Activated CD4-positive, alpha-beta T cell treated with anti-CD3 and anti-CD28 coated beads, Interleukin-2, amount 50 U/mL, for 1 hour (primary cell): ENCODE measurements around the gene NMRK1.

Source experiments
- DNase-seq: peaks from one replicate; pipeline ENCODE4 v3.0.0-alpha.2; 2020

NMRK1 gene

DNA sequence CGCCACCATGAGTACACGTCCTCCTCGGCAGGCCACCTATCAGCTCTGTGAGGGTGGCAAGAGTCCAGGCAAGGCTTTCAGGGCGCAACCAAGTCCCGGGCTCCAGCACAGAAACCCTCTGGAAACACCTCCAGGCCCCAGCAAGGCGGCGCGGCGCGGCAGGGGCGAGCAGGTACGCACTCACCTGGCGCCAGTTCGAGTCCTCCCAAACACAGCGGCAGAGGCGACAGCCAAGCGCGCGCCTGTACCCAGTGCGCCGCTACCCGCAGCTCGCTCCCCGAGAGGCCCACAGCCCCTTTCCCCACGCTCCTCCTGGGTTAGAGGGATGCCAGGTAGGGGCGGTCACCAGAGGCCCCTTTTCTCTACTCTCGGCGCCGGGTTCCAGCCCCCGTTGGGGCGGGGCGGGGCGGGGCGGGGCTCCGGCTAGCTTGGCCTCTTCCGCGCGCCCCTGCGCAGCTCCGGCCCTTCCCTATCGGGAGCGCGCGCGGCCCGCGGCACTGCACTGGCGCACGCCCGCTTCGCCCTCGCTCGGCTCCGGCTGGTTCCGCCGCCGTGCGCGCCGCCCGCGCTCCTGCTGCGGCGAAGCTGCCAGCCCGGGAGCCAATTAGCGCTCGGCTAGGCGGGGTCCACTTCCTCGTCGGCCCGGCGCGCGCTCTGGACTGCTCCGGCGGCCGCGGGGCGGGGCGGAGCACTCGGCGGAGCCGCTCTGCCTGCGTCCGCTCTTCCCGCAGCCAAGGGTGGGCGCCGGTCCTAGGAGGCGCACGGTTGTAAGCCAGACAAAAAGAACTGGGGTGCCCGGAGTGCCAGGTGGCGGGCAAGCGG is at the start of gene NMRK1, which contains the start of gene OSTF1:
NMRK1 (minus strand) TSS at position 332 of the 822 bp plus-strand sequence. CDS start 5,040 bp downstream, outside the sequence.
OSTF1 (plus strand) TSS at position 691 of the 822 bp plus-strand sequence. CDS start 179 bp downstream, outside the sequence.
- DNase-seq = peak; percentile 91

DNA sequence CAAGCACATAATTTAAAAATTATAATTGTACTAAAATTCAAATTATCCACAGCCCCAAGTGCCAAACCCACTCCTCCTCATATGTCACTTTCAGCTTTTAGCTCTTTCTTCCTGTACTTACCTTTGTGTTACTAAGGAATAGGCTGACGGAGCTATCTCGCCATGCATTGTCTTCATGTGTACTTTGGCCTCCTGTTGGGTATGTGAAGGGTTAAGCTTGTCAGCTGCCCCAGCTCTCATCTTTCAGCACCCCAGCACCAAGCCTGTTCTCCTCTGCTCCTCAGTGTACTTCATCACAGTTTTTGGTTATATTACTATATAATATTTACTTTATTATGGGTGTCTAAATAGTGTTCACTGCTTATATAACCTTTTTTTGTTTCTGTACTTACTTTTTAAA is 46.5 kb upstream of the NMRK1 start:
- no peak for DNase-seq

DNA sequence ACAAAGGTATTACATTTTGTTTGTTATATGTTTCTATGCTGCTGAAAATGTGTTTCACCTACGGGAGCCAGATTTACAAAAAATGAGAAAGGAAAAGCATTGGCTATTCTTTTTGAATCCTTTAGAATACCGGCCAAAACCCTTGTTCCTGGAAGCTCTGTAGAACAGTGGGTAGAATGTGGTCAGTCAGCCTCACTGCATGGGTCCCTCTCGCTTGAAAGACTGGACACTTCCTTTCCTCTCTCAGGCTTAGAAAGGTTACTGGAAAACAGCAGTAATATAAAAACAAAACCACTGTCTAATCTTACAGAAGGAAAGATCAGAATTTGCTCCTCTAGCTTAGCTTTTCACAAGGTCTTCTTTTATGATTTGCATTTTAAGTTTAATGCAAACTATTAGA is 45.4 kb upstream of the NMRK1 start:
- no peak for DNase-seq

DNA sequence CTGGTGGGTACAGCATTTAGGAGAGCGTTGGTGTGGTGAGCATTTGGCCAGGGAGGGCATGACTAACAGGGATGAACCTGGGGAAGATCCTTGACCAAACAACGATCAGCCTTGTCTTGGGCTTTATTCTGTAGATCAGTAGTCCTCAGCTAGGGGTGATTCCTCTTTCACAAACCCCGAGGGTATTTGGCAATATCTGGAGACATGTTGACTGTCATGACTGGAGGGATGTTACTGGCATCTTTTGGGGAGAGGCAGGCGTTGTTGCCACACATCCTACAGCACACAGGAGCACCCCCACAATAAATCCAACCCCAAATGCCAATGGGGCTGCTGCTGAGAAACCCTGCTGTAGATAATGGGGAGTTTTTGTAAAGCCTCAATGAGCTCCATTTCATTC is 44.3 kb upstream of the NMRK1 start:
- no peak for DNase-seq

DNA sequence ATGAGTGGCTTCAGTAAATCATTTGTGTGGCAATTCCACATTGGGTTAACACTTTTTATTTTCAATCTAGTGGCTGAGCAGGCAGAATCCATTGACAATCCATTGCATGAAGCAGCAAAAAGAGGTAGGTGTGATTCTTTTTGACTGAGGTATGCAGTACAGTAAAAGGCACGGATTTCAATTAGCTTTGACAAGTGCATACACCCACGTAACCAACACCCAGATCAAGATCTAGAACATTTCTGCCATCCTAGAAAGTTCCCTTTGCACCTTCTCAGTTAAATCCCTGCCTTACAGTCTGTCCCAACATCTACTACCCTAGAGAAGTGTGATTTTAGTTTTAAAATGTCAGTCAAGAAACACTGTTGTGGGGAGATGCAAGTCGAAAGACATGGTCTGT is 43.7 kb upstream of the NMRK1 start:
- DNase-seq = no peak

DNA sequence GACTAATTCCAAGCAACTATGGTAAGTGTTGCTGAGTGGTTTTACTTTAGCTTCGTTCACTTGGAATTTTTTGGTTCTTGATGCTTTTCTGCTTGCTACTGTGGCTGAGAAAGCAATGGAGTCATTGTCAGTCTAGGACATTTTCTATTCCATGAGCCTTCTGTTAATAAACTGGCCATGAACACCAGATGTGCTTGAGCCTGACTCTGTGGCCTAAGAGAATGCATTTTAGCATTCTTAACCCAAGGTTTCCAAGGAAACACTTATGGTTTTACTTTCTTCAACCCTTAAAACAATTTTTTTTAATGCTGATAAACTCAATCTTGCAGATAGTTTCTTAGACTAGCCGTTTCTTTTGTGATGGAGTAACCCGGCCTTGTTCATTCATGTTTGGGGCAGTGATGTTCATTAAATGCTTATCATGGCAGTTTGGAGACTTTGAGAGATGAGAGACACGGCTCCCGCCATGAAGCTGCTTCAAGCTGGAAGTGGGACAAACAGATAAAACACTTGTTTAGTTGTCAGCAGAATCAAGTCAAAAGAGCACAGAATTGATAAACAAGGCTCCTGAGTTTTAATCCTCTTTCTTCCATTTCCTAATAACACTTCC is 42.8 kb upstream of the NMRK1 start:
- DNase-seq = no peak

DNA sequence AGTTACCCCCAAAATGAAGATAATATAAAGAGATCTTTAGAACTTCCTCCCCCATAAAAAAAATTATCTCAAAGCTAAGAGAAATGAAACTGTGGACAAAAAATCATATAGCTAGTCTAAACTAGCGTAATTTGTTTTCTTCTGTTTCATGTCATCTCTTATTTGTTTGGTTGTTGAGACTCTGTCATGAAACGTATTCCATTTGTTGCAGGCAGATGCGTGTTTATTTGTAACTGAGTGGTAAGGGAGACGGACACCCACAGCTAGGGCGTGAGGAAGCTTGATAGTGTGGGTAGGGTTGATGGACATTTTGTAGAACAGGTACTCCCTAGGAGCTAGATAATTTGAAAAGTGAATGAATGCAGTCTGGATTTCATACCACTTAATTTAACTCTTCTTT is 42.2 kb upstream of the NMRK1 start:
- no peak for DNase-seq

DNA sequence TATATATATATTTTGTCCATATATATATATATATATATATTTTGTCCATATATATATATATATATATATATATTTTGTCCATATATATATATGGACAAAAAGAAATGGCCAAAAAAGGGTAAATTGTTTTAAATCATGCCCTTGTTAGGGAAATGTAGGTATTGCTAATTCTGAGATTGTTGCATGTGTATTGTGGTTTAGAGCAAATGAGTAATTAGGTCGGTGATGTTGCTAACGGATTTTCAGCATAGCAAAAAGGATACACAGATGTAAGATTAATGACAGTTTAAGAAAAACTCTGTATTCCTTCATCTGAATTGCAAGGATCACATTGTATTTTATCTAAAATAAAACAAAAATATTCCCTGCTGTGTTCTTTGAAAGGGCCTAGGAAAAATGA is 40.6 kb upstream of the NMRK1 start:
- DNase-seq = no peak

DNA sequence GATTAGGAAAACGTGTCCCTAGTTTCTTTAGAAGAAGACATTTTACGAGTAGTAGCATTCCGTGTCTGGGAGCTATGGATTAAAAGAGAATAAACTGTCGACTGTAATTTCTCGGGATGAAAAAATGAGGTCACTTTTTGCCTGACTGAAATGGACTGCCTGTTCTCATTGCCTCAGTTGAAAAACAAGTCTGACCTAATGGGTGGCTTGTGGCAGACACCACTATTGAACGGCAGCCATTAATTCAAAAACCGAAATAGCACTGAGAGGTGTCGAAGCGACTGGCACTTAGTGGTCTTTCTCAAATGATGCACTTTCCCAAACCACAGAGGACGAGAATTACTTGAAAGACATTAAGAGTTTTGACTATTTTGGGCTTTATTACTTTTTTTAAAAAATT is 35.7 kb upstream of the NMRK1 start:
- DNase-seq = no peak

DNA sequence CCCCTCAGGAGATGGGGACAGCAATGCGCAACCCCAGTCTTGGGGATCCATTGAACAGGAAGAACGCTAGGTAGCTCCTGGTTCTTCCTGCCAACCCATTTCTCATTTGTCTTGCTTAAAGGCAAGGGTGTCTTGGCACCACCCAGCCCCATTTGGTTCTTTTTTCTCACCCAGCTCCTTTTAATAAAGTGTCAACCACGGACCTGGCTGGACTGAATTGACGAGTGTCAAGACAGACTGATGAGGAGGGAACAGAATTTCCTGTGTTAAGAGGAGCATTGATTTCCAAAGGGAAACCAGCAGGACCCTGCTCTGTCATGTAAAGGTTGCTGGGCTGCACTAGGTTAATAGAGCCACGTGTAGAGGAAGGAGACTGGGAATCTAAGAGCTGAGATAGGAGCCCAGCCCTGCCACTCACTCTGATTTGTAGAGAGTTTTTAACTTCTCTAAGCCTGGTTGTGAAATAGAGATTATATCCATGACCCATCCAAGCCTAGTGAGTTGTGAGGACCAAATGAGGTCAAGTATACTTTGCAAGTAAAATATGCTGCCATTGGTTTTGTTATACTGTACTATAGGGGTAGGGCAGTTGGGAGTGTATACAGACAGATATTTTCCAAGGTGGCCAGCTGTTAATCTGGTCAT is 34.1 kb upstream of the NMRK1 start:
- no peak for DNase-seq

DNA sequence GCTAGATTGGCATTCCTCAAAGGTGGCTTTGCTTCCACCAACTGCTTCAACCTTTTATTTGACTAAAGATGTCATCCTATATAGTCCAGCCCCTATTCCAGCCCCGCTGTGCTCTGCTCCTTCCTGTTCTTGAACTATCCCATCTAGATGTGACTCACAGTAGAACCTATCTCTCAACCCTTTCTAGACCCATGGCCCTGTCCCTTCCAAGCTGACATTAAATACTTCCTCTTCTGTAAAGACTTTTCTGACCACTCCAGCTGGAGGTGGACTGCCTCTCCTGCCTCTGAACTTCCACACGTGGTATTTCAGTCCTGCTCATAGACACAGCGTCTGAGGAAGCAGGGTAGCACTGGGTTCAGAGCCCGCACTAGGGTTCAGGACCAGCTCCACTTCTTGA is 32.7 kb upstream of the NMRK1 start:
- no peak for DNase-seq

DNA sequence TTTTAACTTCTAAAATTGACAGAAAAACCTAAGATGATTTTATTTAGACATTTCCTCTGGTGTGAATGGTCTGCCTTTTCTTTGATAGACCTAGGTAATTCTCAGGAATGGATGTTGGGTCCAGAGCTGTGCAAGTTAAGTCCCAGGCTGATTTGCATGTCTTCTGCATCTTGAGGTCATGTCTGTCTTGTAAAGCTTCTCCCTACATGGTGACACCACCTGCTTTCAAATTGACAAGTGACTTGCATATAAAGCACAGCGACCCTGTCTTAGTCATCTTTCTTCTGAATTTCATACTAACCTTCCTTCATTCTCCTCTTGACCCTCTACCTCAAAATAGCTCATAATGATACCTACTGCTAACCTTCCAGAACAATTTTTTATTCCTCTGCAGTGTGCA is 29.6 kb upstream of the NMRK1 start:
- DNase-seq = no peak

DNA sequence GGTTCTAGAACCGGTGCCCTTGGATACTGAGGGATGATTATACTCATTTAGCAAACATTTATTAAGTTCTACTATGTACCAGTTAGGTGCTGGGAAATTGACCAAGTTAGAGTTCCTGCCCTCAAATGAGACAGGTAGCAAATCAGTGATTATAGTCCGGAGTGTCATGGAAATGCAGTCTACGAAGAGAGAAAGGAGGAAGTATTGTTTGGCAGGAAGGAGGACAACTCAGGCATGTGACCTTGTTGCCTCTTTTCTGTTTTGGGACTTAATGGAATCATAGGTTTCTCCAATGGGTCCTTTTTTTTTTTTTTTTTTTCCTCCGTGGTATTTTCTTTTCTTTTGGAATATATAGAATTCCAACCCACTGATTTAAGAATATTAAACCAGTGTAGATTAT is 28.4 kb upstream of the NMRK1 start:
- DNase-seq = no peak

DNA sequence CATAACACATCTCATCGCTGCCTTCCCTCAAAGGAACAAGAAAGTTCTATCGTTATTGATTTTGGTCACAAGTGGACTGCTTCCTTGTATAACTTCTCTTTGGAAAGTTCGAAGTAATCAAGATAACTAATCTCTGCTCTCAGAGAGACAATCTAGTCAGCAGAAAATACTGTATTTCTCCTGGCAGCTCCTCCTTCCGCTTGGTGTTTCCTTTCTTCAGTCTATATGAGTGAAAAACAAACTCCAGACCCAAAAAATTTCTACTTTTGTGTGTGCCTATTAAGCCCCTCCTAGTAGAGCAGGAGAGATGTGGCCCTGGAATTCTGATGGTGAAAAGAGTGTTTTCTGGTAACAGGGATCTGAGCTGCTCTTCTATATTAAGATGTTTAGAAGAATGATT is 24.8 kb upstream of the NMRK1 start:
- no peak for DNase-seq

DNA sequence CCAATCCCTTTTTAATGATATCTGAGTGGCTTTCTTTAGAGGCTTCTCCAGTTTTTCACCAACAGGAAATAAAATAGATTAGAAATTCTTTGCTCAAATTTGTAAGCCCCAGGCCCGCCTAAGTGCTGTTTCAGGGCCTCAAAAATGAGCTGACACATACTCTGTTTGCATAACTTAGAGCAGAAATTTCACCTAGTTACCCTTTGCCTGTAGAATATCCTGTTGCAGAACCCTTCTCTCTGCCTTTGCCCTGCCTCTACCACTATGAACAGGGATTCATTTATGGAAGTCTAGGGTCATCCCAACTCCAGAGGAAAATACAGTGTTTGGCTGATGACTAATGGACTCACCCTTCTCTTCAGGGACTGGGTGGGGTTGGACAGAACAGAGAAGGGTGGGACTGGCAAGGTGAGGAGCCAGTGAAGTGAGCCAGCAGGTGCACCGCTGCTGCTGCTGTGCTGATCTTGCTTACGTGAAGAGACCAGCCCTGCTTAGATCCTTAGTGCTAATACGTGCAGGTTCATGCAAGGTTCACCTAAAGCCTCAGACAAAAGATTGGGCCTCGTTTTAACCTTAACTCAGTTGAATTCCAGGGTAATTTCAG is 23.2 kb upstream of the NMRK1 start:
- no peak for DNase-seq

DNA sequence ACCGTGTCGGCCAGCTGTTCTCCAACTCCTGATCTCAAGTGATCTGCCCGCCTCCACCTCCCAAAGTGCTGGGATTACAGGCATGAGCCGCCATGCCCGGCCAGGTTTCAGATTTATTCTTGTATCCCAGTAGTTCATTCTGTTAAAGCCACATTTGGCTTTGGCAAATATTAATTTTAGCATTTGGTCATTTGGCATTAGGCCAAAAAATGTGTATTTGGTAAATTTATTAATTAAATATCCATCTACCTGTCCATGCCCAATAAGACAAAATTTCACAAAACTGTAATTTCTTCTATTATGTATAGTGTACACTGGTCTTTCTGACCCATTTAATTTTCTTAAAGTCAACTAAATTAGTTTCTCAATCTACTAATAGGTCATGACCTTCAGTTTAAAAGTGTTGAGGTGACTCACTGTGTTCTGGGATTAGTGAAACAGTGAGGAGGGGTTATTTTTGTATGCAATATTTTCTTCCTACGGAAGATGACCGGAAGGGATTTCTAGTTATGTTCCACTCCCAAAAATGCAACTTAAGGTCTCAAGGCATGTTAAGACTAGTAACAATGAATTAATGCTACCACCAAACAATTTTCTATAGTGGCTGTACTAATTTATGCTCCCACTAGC is 21.4 kb upstream of the NMRK1 start:
- DNase-seq = no peak

DNA sequence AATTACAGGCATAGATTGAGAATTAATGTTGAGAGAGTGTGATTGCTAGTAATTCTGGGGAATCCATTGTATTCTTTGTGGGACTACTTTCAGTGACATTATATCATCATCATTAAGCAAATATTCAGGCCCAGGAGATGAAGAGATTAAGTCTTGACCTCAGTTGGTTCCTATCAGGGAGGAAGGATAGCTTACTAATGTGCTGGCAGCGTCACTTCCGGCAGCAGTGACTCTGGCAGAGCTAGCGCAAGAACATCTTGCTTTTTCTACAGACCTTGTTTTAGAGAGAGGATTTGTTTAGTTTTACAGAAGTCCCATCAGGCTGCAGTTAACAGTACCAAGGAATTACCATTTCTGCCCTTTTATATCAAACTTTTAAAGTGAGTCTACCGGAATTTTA is 20.6 kb upstream of the NMRK1 start:
- DNase-seq = no peak

DNA sequence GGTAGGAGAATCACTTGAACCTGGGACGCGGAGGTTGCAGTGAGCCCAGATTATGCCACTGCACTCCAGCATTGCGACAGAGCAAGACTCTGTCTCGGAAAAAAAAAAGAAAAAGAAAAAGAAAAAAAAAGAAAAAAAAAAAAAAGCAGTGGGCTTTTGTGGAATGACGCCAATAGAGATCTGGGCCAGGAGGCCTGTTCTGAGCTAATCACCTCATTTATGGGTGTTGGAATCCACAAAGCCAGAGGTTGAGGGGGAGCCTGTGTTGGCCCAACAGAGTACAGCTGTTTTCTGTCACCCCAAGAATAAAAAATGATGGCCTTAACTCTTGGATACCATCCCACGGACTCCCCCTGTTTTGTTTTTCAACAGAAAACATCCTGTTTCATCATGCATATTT is 18.9 kb upstream of the NMRK1 start:
- no peak for DNase-seq

DNA sequence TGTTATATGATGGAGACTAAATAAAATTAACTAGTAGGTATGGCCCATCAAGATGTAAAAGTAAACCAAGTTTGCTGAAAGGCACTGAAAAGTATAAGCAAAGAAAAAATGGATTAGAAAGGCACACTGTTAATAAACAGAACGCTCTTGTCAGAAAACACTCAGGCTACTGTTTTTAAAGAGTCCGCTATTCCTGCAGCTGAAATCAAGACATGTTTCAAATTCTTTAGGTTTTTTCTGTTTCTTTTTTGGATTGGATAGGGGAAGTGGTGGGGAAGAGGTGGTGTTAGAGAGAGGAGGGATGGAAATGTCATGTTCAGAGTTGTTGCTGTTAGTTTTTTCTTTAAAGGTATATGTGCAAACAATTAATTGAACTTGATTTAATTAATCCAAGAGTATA is 17.9 kb upstream of the NMRK1 start:
- DNase-seq = no peak

DNA sequence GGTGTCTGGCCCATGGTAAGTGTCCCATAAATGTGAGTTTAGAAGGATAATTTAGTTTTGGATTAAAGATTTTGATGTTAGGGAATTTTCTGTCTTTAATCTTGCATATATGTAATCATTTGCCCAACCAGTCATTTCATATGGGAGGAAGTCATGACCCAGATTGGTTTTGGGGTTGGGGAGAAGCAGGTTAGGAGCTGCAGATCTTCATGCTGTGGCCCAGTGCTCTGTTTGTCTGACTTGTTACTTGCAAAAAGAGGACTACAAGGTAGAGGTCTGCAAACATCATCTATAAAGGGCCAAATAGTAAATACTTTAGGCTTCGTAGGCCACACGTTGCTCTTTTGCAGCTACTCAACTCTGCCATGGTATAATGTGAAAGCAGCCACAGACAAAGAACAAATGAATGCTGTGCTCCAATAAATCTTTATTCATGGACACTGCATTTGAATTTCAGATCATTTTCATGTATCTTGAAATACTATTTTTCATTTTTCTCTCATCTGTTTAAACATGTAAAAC is 17.1 kb upstream of the NMRK1 start:
- DNase-seq = no peak

DNA sequence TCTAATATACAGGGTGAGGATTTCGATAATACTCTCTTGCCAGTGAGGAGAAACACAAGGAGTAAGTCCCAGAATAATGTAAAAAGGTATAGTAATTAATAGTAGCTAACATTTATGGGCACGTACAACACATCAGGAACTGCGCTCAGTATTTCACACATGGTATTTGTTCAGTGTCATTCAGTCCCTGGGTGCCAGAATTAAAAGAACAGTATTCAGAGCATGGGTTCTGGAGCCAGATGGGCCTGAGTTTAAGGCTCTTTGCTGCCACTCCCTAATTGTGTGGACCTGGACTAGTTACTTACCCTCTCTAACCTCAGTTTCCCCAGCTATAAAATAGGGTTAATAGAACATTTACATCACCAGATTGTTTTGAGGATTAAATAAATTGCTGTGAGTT is 16.7 kb upstream of the NMRK1 start:
- no peak for DNase-seq

DNA sequence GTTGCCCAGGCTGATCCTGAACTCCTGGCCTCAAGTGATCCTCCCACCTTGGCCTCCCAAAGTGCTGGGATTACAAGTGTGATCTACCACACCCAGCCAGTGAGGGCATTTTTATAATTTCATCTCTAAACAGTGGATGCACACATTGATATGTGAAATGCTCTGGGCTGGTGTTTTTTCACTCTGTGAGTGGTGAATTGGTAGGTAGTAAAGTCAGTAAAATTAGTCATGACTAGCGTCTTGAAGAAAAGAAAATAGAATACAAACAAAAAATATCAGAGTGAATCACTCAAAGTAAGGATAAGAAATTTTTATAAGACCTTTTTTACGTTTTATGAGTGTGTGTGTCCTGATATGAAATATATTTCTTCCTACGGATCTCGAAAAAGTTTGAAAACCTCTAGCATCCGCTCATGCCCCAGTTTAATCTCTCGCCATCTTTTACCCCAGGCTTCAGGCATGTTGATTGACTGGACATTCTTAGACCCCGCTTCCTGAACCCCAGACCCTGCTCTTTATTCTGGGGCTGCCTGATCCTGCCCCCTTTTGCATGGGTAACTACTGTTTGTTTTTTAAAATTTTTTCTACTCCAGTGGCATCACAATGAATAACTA is 14.3 kb upstream of the NMRK1 start:
- DNase-seq = no peak
